Transverse colon (tissue), 4 donors: ENCODE results near the gene FAM83F. TPM values are rescaled to one million over a fixed set of nuclear protein-coding genes. Genes with fewer than 3 reads are reported as not detected.

Experiments
- DNase-seq: peaks from one replicate; pipeline ENCODE4 v3.0.0-alpha.2; 2019
- H3K27ac ChIP-seq, 4 donors: fragments of 200-600 bp; sonication (generic); 2 replicates each; pipeline ENCODE4 v1.5.1; 2016 to 2018; ENCODE audit warnings: inconsistent platforms in 4 of 4
- H3K27me3 ChIP-seq: fragments of 200-600 bp; sonication (generic); 2 replicates; pipeline ENCODE4 v1.5.1; 2017; ENCODE audit warnings: inconsistent platforms
- H3K36me3 ChIP-seq, 4 donors: fragments of 200-600 bp; sonication (generic); 2 replicates each; pipeline ENCODE4 v1.5.1; 2017 to 2019; ENCODE audit warnings: inconsistent platforms in 4 of 4
- H3K4me1 ChIP-seq, 4 donors: fragments of 200-600 bp; sonication (generic); 2 replicates each; pipeline ENCODE4 v1.5.1; 2017 to 2020; ENCODE audit warnings: inconsistent platforms in 4 of 4
- H3K4me3 ChIP-seq, 4 donors: fragments of 200-600 bp; sonication (generic); 1 replicate in 1 of 4; 2 replicates in 3 of 4; pipeline versions ENCODE4 v1.5.1 to v1.6.1; 2017 to 2019; ENCODE audit warnings: inconsistent platforms in 4 of 4
- H3K9me3 ChIP-seq, 2 donors: fragments of 200-600 bp; sonication (generic); 2 replicates each; pipeline ENCODE4 v1.5.1; 2017 to 2019; ENCODE audit warnings: inconsistent platforms in 2 of 2
- CTCF ChIP-seq, 5 experiments: fragments of 200-600 bp in 3 of 5; fragments of 450-650 bp in 2 of 5; sonication (generic) in 3 of 5; IDR thresholded peaks; 1 replicate in 2 of 5; 2 replicates in 3 of 5; pipeline ENCODE4 v1.5.1; 2016 to 2017; ENCODE audit warnings: antibody characterized with exemption in 5 of 5, inconsistent platforms in 3 of 5, mild to moderate bottlenecking in 2 of 5, moderate library complexity in 1 of 5
- EP300 ChIP-seq: sonication (generic); formaldehyde crosslinking; IDR thresholded peaks from one replicate; pipeline ENCODE4 v1.6.1; 2017; ENCODE audit warnings: antibody characterized with exemption, low read depth
- POLR2A ChIP-seq: fragments of 450-650 bp; IDR thresholded peaks from one replicate; pipeline ENCODE4 v1.6.1; 2016; ENCODE audit warnings: antibody characterized with exemption, mild to moderate bottlenecking, moderate library complexity
- POLR2AphosphoS5 ChIP-seq, 3 donors: sonication (generic); formaldehyde crosslinking; IDR thresholded peaks; one replicate each; pipeline ENCODE4 v1.6.1; 2016; ENCODE audit warnings: antibody characterized with exemption in 3 of 3
- WGBS, 2 donors: methylation state at CpG; one replicate each; pipeline ENCODE4 v1.1.5; 2018; ENCODE audit warnings: low coverage in 1 of 2; 5-methylcytosine and 5-hydroxymethylcytosine counted together
- in situ Hi-C, 4 donors: fragments of 200-750 bp; cut with MboI; loops; one replicate each; pipeline versions ENCODE4 v1.15.0 to v1.15.1; 2017; ENCODE audit warnings: low sequenced_read_pairs in 3 of 4, low pct_ligation_motif_present in 1 of 4, low pct_unique_long_range_greater_than_20kb in 1 of 4
- intact Hi-C: fragments of 100-400 bp; cut with DNase I; formaldehyde crosslinking; loops from one replicate; pipeline ENCODE4 v1.15.1; 2023; ENCODE audit warnings: low total_unique reads
- total RNA-seq, 4 donors: library from RNA; depleted of rRNA; stranded (reverse); fragments of >200 nt; gene quantifications; one replicate each; pipeline ENCODE4 v1.1.0, GENCODE V29; 2016

FAM83F gene
- total RNA-seq, 4 donors from 2014 or later = 18.7 to 36.3 (median 25.4) TPM

GRCh38 chr22:40001800-40002577 lies 7.2 kb downstream of the FAM83F start:
- Histone ChIP-seq H3K27me3 (no peaks in the 10 kb centered on the region), H3K4me3 (no peak overlapping the region), H3K9me3 (no peaks in the 10 kb centered on the region), H3K4me1 (peaks cover 0 to 42% (median 27%) of the 10 kb centered on the region in 4 donors), H3K27ac (no peak overlapping the region), H3K36me3 (no peaks in the 10 kb centered on the region)
- no peak for DNase-seq
- in situ Hi-C loops = no loop called here
- WGBS, 2 donors = 78 to 100% methylated on average over 1 to 14 of the region's 14 CpGs
- TF ChIP-seq EP300 (no peak), POLR2AphosphoS5 (IDR thresholded peaks at IDR 0.05) (no peak), POLR2A (no peak), CTCF (IDR thresholded peaks at IDR 0.05) (no peak)
- intact Hi-C loops = no loop called here

- H3K4me1 ChIP-seq = peaks cover 0 to 32% (median 17%) of the 10 kb centered on the region in 4 donors
- H3K4me3 ChIP-seq = no peak overlapping the region
- H3K9me3 ChIP-seq = no peaks in the 10 kb centered on the region
- H3K36me3 ChIP-seq = no peaks in the 10 kb centered on the region
- peaks cover 1% of the 10 kb centered on the region for H3K27me3 ChIP-seq
- in situ Hi-C loops (no loop called here), intact Hi-C loops (no loop called here)
- TF ChIP-seq EP300 = no peak
- no peak for TF ChIP-seq POLR2A
- TF ChIP-seq CTCF (IDR thresholded peaks at IDR 0.05) = no peak
- no peak for TF ChIP-seq POLR2AphosphoS5 (IDR thresholded peaks at IDR 0.05)
- no peak for DNase-seq
- WGBS, 2 donors = 80% methylated on average over 4 of the region's 6 CpGs; no CpG with 5 or more reads in 1 of the 2 donors
- H3K27ac ChIP-seq = no peak overlapping the region
Observed at GRCh38 chr22:40002935-40003715, 8.4 kb downstream of the FAM83F start.

GRCh38 chr22:40004836-40005235 lies 10.1 kb downstream of the FAM83F start:
- Histone ChIP-seq H3K4me3 (no peak overlapping the region), H3K27ac (no peak overlapping the region), H3K27me3 (peaks cover 5% of the 10 kb centered on the region), H3K9me3 (no peaks in the 10 kb centered on the region), H3K36me3 (no peaks in the 10 kb centered on the region), H3K4me1 (peaks cover 0 to 32% (median 5%) of the 10 kb centered on the region in 4 donors)
- 62 to 78% methylated on average over 3 to 6 of the region's 6 CpGs for WGBS, 2 donors
- in situ Hi-C loops = no loop called here
- no peak for DNase-seq
- intact Hi-C loops = no loop called here
- TF ChIP-seq EP300 (no peak), POLR2A (no peak), POLR2AphosphoS5 (IDR thresholded peaks at IDR 0.05) (no peak), CTCF (IDR thresholded peaks at IDR 0.05) (no peak)

GRCh38 chr22:40006641-40007040 lies 11.9 kb downstream of the FAM83F start:
- no peak overlapping the region for H3K4me3 ChIP-seq
- no peak for DNase-seq
- H3K27me3 ChIP-seq = peaks cover 11% of the 10 kb centered on the region
- peaks cover 0 to 23% (median 3%) of the 10 kb centered on the region in 4 donors for H3K4me1 ChIP-seq
- H3K36me3 ChIP-seq = no peaks in the 10 kb centered on the region
- intact Hi-C loops = no loop called here
- in situ Hi-C loops = no loop called here
- H3K9me3 ChIP-seq = no peaks in the 10 kb centered on the region
- no peak overlapping the region for H3K27ac ChIP-seq
- TF ChIP-seq EP300 (no peak), POLR2A (no peak), POLR2AphosphoS5 (IDR thresholded peaks at IDR 0.05) (no peak), CTCF (IDR thresholded peaks at IDR 0.05) (no peak)
- 78 to 84% methylated on average over 6 to 8 of the region's 8 CpGs for WGBS, 2 donors
